IPS-18c (cell line): Measurements from ENCODE around the gene GJA3.

ENCODE experiments used
- H3K4me3 ChIP-seq: 2 replicates; pipeline ENCODE4 v1.7.0; 2013; ENCODE audit warnings: low read depth, mild to moderate bottlenecking, low read length, moderate library complexity; ENCODE audit not compliant: insufficient read depth
- H3K9me3 ChIP-seq: one replicate; pipeline ENCODE4 v1.6.1; 2013; ENCODE audit warnings: mild to moderate bottlenecking, low read length, moderate library complexity; ENCODE audit not compliant: control insufficient read depth, insufficient read depth

The GJA3 gene

GRCh38 chr13:20160306-20161274 is at the start of gene GJA3:
Gene GJA3 (minus strand): TSS chr13:20161052. CDS start chr13:20143288, 17,764 bp downstream.
- peak within 1 kb of the TSS; percentile 61 for H3K4me3 ChIP-seq
- no peaks in the 10 kb centered on the region for H3K9me3 ChIP-seq

DNA sequence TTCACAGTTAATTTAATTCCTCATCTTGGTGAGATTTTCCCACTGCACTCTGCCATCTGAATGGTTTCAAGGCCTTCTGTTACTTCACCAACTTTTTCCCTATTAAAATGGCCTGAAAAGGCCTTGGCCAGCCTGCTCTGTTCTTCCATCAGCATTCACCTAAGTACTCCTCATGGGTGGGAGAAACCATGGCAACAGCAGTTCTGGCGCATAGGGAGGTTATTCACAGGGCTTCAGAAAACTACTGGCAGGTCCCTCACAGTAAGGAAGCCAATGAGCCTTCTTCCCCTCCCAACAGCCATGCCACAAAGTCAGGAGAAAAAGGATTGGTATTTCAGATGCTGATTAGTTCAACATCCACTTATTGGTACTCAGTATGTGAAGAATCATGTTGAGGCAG is 49.1 kb upstream of the GJA3 start:
- Histone ChIP-seq H3K4me3 (no peak overlapping the region), H3K9me3 (no peaks in the 10 kb centered on the region)

GRCh38 chr13:20206698-20207235 is 45.9 kb upstream of the GJA3 start:
- Histone ChIP-seq H3K4me3 (no peak overlapping the region), H3K9me3 (no peaks in the 10 kb centered on the region)

GRCh38 chr13:20206065-20206697 is 45.3 kb upstream of the GJA3 start:
- Histone ChIP-seq H3K4me3 (no peak overlapping the region), H3K9me3 (peaks cover 2% of the 10 kb centered on the region)

GRCh38 chr13:20198781-20199180 is 37.9 kb upstream of the GJA3 start:
- Histone ChIP-seq H3K4me3 (no peak overlapping the region), H3K9me3 (peaks cover 2% of the 10 kb centered on the region)

GRCh38 chr13:20197361-20197834 is 36.5 kb upstream of the GJA3 start:
- Histone ChIP-seq H3K4me3 (no peak overlapping the region), H3K9me3 (peaks cover 2% of the 10 kb centered on the region)

- no peaks in the 10 kb centered on the region for H3K9me3 ChIP-seq
- no peak overlapping the region for H3K4me3 ChIP-seq
These were observed 34.9 kb upstream of the GJA3 start for GRCh38 chr13:20195801-20196200.

DNA sequence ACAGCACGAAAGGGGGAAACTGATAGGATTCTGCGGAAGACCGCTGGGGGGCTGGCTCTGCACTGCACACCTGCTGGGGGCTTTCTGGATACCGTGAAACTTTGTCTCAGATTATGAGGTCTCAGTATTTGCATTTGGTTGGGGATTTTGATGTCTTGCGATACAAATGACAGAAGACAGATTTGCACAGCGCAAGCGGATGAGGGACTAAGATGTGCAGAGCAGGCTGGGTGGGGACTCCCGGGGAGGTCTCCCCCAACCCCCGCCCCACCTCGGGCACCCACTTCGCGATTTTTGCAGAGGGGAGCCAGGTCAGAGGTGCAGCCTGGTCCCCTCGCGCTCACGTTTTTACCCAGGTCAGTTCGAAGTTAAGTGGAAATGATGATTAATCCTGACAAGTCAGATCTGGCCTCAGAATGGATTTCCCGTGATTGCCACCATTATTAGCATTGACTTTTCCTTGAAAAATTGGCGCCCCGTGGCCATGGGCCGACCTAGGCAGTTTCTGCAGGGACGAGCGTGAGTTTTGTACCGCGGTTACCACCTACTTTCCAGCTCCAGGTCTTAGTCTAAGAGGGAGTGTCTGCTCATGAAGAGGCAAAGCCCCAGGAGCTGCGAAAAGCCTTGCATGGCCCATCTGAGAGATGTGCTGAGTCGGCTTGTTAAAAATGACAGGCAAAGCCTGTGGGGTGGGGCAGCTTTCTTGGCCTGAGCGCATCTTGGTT is 33.2 kb upstream of the GJA3 start:
- H3K4me3 ChIP-seq = peak overlapping the region; percentile 31
- no peaks in the 10 kb centered on the region for H3K9me3 ChIP-seq

- H3K9me3 ChIP-seq = no peaks in the 10 kb centered on the region
- peak overlapping the region; percentile 31 for H3K4me3 ChIP-seq
These were observed 32.5 kb upstream of the GJA3 start for GRCh38 chr13:20193162-20193906.

DNA sequence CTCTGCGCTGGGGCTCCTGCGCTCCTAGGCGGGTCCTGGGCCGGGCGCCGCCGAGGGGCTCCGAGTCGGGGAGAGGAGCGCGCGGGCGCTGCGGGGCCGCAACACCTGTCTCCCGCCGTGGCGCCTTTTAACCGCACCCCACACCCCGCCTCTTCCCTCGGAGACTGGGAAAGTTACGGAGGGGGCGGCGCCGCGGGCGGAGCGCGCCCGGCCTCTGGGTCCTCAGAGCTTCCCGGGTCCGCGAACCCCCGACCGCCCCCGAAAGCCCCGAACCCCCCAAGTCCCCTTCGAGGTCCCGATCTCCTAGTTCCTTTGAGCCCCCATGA is 31.9 kb upstream of the GJA3 start, which contains the start of gene GJB2:
GJB2 (minus strand) TSS at position 103 of the 326 bp plus-strand sequence. CDS start 3,357 bp downstream, outside the sequence.
- H3K4me3 ChIP-seq = peak within 1 kb of the TSS; percentile 31
- H3K9me3 ChIP-seq = no peaks in the 10 kb centered on the region

- H3K9me3 ChIP-seq = no peaks in the 10 kb centered on the region
- H3K4me3 ChIP-seq = peak overlapping the region; percentile 31
These were observed 31.4 kb upstream of the GJA3 start for GRCh38 chr13:20192158-20192835.

DNA sequence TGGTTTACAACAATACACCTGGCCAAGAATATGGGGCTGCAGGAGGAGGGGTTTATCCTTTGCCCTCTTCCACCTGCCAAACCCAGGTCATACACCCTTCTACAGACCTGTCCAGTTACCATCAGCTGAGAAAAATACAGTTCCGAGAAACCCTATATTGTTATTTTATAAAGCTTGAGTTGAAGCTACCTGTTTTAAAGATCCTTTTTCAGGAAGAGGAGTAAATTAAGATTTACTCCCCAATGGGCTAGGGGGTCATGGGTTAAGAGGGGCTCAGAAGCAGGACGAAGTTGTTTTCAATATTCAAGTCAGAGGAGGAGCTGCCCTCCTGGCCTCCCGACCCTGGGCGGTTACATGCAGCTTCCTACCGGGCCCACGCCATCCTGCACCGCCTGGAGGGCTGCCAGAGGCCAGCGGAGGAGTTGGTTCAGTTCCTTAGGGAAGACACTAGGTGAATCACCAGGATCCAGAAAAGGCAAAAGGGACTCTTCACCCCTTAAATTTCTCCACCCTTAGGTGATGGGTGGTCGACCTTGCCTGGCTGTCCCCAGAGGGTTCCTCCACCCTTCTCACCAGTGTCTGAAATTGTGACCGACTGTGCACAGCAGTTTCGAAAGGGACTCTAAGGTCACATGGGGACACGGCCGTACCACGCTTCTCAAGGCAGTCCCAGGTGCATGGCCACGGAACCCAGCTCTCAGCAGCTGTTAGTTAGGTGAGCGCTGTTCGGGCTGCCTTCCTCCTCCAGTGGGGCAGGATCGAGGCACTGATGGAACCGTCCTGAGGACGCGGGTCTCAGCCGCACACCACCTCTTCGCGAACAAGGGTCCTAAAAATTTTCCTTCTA is 30.7 kb upstream of the GJA3 start:
- peak overlapping the region; percentile 31 for H3K4me3 ChIP-seq

GRCh38 chr13:20190481-20191310 is 29.8 kb upstream of the GJA3 start:
- no peaks in the 10 kb centered on the region for H3K9me3 ChIP-seq
- H3K4me3 ChIP-seq = no peak overlapping the region

More for the DNA sequence above, 30.7 kb upstream of the GJA3 start:
- no peaks in the 10 kb centered on the region for H3K9me3 ChIP-seq

DNA sequence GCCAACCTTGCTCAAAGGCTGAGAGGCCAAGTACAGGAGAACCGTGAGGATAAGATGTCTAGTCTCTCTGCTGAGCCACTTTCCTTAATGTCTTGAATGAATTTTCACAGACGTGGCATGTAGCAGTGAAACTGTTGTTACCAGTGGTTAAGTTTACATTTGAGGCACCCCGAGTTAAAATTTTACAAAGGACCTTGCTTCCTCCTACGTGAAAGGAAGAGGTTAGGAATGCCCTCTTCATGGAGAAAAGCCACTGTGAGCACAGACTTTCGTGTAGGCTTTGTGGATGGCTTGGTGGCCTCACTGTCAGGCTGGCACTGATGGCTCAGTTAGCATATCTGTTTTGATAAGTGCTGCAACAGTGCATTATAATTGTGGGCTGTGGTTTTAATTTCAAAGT is 29.2 kb upstream of the GJA3 start:
- Histone ChIP-seq H3K9me3 (no peaks in the 10 kb centered on the region), H3K4me3 (no peak overlapping the region)
